GM23338 (cell line): ENCODE measurements around the gene MKKS. TPM values are rescaled to one million over a fixed set of nuclear protein-coding genes. Genes with fewer than 3 reads are reported as not detected.

Source experiments
- ATAC-seq: fragments of 200-7000 bp; cut with Tn5 transposase; 3 replicates; pipeline ENCODE4 v1.9.1; 2020
- DNase-seq: peaks from one replicate; pipeline ENCODE4 v3.0.0-alpha.2; 2015; ENCODE audit warnings: low spot score
- H2AFZ ChIP-seq: fragments of 200-600 bp; sonication (generic); 2 replicates; pipeline ENCODE4 v1.8.0; 2016; ENCODE audit warnings: antibody characterized with exemption, mild to moderate bottlenecking, moderate library complexity
- H3F3A ChIP-seq: fragments of 200-600 bp; sonication (generic); replicated peaks from 2 replicates; pipeline ENCODE4 v1.8.0; 2017; ENCODE audit warnings: antibody characterized with exemption, mixed run types, low read depth
- H3K27ac ChIP-seq: fragments of 200-600 bp; sonication (generic); 2 replicates; pipeline ENCODE4 v1.6.1; 2016; ENCODE audit warnings: low read depth
- H3K27me3 ChIP-seq: fragments of 200-600 bp; sonication (generic); 2 replicates; pipeline ENCODE4 v1.8.0; 2016; ENCODE audit warnings: mild to moderate bottlenecking, mixed run types, moderate library complexity; ENCODE audit not compliant: insufficient read depth
- H3K36me3 ChIP-seq: fragments of 200-600 bp; sonication (generic); 2 replicates; pipeline ENCODE4 v1.8.0; 2016; ENCODE audit warnings: mild to moderate bottlenecking; ENCODE audit not compliant: insufficient read depth
- H3K4me1 ChIP-seq: fragments of 200-600 bp; sonication (generic); 2 replicates; pipeline ENCODE4 v1.8.0; 2016; ENCODE audit warnings: mild to moderate bottlenecking, moderate library complexity; ENCODE audit not compliant: insufficient read depth
- H3K4me2 ChIP-seq: fragments of 200-600 bp; sonication (generic); 2 replicates; pipeline ENCODE4 v1.7.1; 2017; ENCODE audit warnings: mixed run types
- H3K4me3 ChIP-seq: fragments of 200-600 bp; sonication (generic); 2 replicates; pipeline ENCODE4 v1.6.1; 2016; ENCODE audit warnings: mixed run types
- H3K79me2 ChIP-seq: fragments of 200-600 bp; sonication (generic); replicated peaks from 2 replicates; pipeline ENCODE4 v1.8.0; 2017; ENCODE audit warnings: mild to moderate bottlenecking; ENCODE audit not compliant: insufficient read depth
- H3K9me2 ChIP-seq: fragments of 200-600 bp; sonication (generic); 2 replicates; pipeline ENCODE4 v1.8.0; 2017; ENCODE audit not compliant: insufficient read depth
- H4K20me1 ChIP-seq: fragments of 200-600 bp; sonication (generic); replicated peaks from 2 replicates; pipeline ENCODE4 v1.8.0; 2017; ENCODE audit warnings: mild to moderate bottlenecking; ENCODE audit not compliant: insufficient read depth
- H3K27ac Mint-ChIP-seq: 2 replicates; pipeline ENCODE4 v1.8.0; 2020; ENCODE audit warnings: inconsistent platforms, mild to moderate bottlenecking, moderate library complexity, mixed read lengths
- H3K27me3 Mint-ChIP-seq: 3 replicates; pipeline ENCODE4 v1.8.0; 2022; ENCODE audit warnings: low read depth, mild to moderate bottlenecking, moderate library complexity, mixed read lengths, inconsistent platforms; ENCODE audit not compliant: insufficient read depth, poor library complexity
- H3K36me3 Mint-ChIP-seq: 3 replicates; pipeline ENCODE4 v1.8.0; 2021; ENCODE audit warnings: low read depth, mild to moderate bottlenecking, inconsistent platforms, moderate library complexity, mixed read lengths
- H3K4me1 Mint-ChIP-seq: 3 replicates; pipeline ENCODE4 v1.8.0; 2020; ENCODE audit warnings: mild to moderate bottlenecking, inconsistent platforms, mixed read lengths
- H3K4me3 Mint-ChIP-seq: 3 replicates; pipeline ENCODE4 v1.8.0; 2021; ENCODE audit warnings: moderate library complexity, mild to moderate bottlenecking, inconsistent platforms, mixed read lengths
- H3K9me3 Mint-ChIP-seq: 3 replicates; pipeline ENCODE4 v1.8.0; 2020; ENCODE audit warnings: moderate library complexity, mild to moderate bottlenecking, inconsistent platforms, mixed read lengths
- CREB1 ChIP-seq: fragments of 250-450 bp; sonication (Bioruptor Pico); IDR thresholded peaks from 2 replicates; pipeline ENCODE4 v1.5.0; 2020; ENCODE audit warnings: low read depth, mild to moderate bottlenecking, moderate library complexity
- EZH2 ChIP-seq: fragments of 200-600 bp; sonication (generic); IDR thresholded peaks from one replicate; pipeline ENCODE4 v1.8.0; 2017; ENCODE audit warnings: antibody characterized with exemption, mild to moderate bottlenecking, low read depth; ENCODE audit not compliant: unreplicated experiment
- EZH2phosphoT487 ChIP-seq: fragments of 200-600 bp; sonication (generic); IDR thresholded peaks from one replicate; pipeline ENCODE4 v1.8.1; 2018; ENCODE audit warnings: antibody characterized with exemption; ENCODE audit not compliant: unreplicated experiment
- JUNB ChIP-seq: IDR thresholded peaks from one replicate; pipeline ENCODE4 v1.6.1; 2016; ENCODE audit warnings: antibody characterized with exemption; ENCODE audit not compliant: unreplicated experiment
- NANOG ChIP-seq: IDR thresholded peaks from 2 replicates; pipeline ENCODE4 v1.6.1; 2016; ENCODE audit warnings: antibody characterized with exemption, borderline replicate concordance
- POLR2AphosphoS5 ChIP-seq: IDR thresholded peaks from 2 replicates; pipeline ENCODE4 v1.6.1; 2016; ENCODE audit warnings: antibody characterized with exemption, low read depth
- STAT1 ChIP-seq: IDR thresholded peaks from one replicate; pipeline ENCODE4 v1.6.1; 2016; ENCODE audit warnings: antibody characterized with exemption; ENCODE audit not compliant: unreplicated experiment
- ZNF114 ChIP-seq: fragments of 250-450 bp; sonication (Bioruptor Pico); IDR thresholded peaks from 2 replicates; pipeline ENCODE4 v1.5.0; 2020; ENCODE audit warnings: mild to moderate bottlenecking, moderate library complexity
- ZNF331 ChIP-seq: fragments of 250-450 bp; sonication (Bioruptor Pico); IDR thresholded peaks from 2 replicates; pipeline ENCODE4 v1.5.0; 2020; ENCODE audit warnings: low read depth, mild to moderate bottlenecking, moderate library complexity
- polyA plus RNA-seq: library from polyadenylated mRNA; unstranded; fragments of >200 nt; fragmentation: Nextera tagmentation; extraction: Ambion mirVana; gene quantifications from 2 replicates; pipeline ENCODE4 v1.2.1, GENCODE V29; 2016
- total RNA-seq: library from RNA; depleted of rRNA; stranded (reverse); fragments of >200 nt; shearing (Covaris generic); gene quantifications from 2 replicates; pipeline ENCODE4 v1.2.3, GENCODE V29; 2014
- TF ChIP-seq, protein P1 (sequence below): fragments of 250-450 bp; sonication (Bioruptor Pico); IDR thresholded peaks from 2 replicates; pipeline ENCODE4 v1.5.0; 2020; ENCODE audit warnings: mild to moderate bottlenecking, moderate library complexity
- TF ChIP-seq, protein P2 (sequence below): IDR thresholded peaks from 2 replicates; pipeline ENCODE4 v1.6.1; 2016; ENCODE audit warnings: antibody characterized with exemption
- TF ChIP-seq, protein P3 (sequence below): IDR thresholded peaks from one replicate; pipeline ENCODE4 v1.6.1; 2018; ENCODE audit warnings: antibody characterized with exemption; ENCODE audit not compliant: unreplicated experiment
- TF ChIP-seq, protein P4 (sequence below), 2 experiments: fragments of 200-600 bp in 1 of 2; sonication (generic) in 1 of 2; conservative IDR thresholded peaks; 2 replicates each; pipeline versions ENCODE4 v1.5.1 to v1.6.1; 2016 to 2017; ENCODE audit warnings: antibody characterized with exemption in 2 of 2, low read depth in 2 of 2, mild to moderate bottlenecking in 2 of 2, moderate library complexity in 1 of 2

MKKS gene
- total and polyA plus RNA-seq, 2 experiments from 2014 or later: 13.4 to 16.7 TPM

DNA sequence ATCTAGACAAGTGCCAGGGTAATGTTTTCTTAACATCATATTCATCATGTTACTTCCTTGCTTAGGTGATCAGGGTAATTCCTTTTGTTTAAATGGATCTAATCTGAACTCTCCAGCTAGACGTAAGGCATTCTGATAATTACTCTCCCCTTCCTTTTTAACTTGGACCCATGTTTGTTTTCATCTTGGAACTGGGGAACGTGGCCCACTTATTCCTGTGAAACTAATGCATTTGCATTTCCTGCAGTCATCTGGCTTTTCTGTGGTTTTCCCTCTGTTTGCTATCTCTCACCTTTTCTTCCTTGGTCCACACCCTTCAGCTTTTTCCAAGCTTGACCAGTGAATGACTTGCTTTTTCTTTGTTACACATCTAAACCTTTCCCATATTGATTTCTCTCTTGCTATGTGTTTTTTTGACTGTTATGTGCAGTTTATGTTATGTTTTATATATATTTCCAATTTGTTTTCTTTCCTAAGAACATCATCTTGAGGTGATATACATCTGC lies 34.4 kb upstream of the MKKS start:
- H3K9me3 Mint-ChIP-seq: peaks cover 6% of the 10 kb centered on the region; the same call in 2 of the 3 replicates
- Histone ChIP-seq H3K36me3 (no peaks in the 10 kb centered on the region), H3K79me2 (peaks cover 13% of the 10 kb centered on the region), H3K4me2 (peak overlapping the region; percentile 59), H3K4me1 (peaks cover 71% of the 10 kb centered on the region), H3K27ac (peak overlapping the region; percentile 2; the same call in 1 of the 2 replicates), H3K4me3 (no peak overlapping the region), H3K27me3 (no peaks in the 10 kb centered on the region), H2AFZ (no peak overlapping the region), H3F3A (no peaks in the 10 kb centered on the region), H3K9me2 (no peaks in the 10 kb centered on the region), H4K20me1 (no peaks in the 10 kb centered on the region; the same call in 1 of the 2 replicates)
- H3K4me1 Mint-ChIP-seq: peaks cover 76% of the 10 kb centered on the region
- H3K4me3 Mint-ChIP-seq: no peak overlapping the region
- no peak for DNase-seq
- H3K27ac Mint-ChIP-seq: peak overlapping the region; percentile 33
- ATAC-seq: no peak
- peaks cover 11% of the 10 kb centered on the region for H3K36me3 Mint-ChIP-seq
- peaks cover 2% of the 10 kb centered on the region for H3K27me3 Mint-ChIP-seq
- TF ChIP-seq ZNF114 (CRISPR knock-in tag) (no peak), EZH2 (no peak), JUNB (no peak), ZNF331 (CRISPR knock-in tag) (no peak), CREB1 (CRISPR knock-in tag) (no peak), POLR2AphosphoS5 (no peak), NANOG (no peak), STAT1 (no peak), EZH2phosphoT487 (no peak)
- TF ChIP-seq, protein P1, sequence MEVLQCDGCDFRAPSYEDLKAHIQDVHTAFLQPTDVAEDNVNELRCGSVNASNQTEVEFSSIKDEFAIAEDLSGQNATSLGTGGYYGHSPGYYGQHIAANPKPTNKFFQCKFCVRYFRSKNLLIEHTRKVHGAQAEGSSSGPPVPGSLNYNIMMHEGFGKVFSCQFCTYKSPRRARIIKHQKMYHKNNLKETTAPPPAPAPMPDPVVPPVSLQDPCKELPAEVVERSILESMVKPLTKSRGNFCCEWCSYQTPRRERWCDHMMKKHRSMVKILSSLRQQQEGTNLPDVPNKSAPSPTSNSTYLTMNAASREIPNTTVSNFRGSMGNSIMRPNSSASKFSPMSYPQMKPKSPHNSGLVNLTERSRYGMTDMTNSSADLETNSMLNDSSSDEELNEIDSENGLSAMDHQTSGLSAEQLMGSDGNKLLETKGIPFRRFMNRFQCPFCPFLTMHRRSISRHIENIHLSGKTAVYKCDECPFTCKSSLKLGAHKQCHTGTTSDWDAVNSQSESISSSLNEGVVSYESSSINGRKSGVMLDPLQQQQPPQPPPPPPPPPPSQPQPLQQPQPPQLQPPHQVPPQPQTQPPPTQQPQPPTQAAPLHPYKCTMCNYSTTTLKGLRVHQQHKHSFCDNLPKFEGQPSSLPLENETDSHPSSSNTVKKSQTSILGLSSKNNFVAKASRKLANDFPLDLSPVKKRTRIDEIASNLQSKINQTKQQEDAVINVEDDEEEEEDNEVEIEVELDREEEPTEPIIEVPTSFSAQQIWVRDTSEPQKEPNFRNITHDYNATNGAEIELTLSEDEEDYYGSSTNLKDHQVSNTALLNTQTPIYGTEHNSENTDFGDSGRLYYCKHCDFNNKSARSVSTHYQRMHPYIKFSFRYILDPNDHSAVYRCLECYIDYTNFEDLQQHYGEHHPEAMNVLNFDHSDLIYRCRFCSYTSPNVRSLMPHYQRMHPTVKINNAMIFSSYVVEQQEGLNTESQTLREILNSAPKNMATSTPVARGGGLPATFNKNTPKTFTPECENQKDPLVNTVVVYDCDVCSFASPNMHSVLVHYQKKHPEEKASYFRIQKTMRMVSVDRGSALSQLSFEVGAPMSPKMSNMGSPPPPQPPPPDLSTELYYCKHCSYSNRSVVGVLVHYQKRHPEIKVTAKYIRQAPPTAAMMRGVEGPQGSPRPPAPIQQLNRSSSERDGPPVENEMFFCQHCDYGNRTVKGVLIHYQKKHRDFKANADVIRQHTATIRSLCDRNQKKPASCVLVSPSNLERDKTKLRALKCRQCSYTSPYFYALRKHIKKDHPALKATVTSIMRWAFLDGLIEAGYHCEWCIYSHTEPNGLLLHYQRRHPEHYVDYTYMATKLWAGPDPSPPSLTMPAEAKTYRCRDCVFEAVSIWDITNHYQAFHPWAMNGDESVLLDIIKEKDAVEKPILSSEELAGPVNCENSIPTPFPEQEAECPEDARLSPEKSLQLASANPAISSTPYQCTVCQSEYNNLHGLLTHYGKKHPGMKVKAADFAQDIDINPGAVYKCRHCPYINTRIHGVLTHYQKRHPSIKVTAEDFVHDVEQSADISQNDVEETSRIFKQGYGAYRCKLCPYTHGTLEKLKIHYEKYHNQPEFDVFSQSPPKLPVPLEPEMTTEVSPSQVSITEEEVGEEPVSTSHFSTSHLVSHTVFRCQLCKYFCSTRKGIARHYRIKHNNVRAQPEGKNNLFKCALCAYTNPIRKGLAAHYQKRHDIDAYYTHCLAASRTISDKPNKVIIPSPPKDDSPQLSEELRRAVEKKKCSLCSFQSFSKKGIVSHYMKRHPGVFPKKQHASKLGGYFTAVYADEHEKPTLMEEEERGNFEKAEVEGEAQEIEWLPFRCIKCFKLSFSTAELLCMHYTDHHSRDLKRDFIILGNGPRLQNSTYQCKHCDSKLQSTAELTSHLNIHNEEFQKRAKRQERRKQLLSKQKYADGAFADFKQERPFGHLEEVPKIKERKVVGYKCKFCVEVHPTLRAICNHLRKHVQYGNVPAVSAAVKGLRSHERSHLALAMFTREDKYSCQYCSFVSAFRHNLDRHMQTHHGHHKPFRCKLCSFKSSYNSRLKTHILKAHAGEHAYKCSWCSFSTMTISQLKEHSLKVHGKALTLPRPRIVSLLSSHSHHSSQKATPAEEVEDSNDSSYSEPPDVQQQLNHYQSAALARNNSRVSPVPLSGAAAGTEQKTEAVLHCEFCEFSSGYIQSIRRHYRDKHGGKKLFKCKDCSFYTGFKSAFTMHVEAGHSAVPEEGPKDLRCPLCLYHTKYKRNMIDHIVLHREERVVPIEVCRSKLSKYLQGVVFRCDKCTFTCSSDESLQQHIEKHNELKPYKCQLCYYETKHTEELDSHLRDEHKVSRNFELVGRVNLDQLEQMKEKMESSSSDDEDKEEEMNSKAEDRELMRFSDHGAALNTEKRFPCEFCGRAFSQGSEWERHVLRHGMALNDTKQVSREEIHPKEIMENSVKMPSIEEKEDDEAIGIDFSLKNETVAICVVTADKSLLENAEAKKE: no peak
- TF ChIP-seq, protein P2, sequence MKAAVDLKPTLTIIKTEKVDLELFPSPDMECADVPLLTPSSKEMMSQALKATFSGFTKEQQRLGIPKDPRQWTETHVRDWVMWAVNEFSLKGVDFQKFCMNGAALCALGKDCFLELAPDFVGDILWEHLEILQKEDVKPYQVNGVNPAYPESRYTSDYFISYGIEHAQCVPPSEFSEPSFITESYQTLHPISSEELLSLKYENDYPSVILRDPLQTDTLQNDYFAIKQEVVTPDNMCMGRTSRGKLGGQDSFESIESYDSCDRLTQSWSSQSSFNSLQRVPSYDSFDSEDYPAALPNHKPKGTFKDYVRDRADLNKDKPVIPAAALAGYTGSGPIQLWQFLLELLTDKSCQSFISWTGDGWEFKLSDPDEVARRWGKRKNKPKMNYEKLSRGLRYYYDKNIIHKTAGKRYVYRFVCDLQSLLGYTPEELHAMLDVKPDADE: no peak
- TF ChIP-seq, protein P3, sequence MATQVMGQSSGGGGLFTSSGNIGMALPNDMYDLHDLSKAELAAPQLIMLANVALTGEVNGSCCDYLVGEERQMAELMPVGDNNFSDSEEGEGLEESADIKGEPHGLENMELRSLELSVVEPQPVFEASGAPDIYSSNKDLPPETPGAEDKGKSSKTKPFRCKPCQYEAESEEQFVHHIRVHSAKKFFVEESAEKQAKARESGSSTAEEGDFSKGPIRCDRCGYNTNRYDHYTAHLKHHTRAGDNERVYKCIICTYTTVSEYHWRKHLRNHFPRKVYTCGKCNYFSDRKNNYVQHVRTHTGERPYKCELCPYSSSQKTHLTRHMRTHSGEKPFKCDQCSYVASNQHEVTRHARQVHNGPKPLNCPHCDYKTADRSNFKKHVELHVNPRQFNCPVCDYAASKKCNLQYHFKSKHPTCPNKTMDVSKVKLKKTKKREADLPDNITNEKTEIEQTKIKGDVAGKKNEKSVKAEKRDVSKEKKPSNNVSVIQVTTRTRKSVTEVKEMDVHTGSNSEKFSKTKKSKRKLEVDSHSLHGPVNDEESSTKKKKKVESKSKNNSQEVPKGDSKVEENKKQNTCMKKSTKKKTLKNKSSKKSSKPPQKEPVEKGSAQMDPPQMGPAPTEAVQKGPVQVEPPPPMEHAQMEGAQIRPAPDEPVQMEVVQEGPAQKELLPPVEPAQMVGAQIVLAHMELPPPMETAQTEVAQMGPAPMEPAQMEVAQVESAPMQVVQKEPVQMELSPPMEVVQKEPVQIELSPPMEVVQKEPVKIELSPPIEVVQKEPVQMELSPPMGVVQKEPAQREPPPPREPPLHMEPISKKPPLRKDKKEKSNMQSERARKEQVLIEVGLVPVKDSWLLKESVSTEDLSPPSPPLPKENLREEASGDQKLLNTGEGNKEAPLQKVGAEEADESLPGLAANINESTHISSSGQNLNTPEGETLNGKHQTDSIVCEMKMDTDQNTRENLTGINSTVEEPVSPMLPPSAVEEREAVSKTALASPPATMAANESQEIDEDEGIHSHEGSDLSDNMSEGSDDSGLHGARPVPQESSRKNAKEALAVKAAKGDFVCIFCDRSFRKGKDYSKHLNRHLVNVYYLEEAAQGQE: no peak
- TF ChIP-seq, protein P4, sequence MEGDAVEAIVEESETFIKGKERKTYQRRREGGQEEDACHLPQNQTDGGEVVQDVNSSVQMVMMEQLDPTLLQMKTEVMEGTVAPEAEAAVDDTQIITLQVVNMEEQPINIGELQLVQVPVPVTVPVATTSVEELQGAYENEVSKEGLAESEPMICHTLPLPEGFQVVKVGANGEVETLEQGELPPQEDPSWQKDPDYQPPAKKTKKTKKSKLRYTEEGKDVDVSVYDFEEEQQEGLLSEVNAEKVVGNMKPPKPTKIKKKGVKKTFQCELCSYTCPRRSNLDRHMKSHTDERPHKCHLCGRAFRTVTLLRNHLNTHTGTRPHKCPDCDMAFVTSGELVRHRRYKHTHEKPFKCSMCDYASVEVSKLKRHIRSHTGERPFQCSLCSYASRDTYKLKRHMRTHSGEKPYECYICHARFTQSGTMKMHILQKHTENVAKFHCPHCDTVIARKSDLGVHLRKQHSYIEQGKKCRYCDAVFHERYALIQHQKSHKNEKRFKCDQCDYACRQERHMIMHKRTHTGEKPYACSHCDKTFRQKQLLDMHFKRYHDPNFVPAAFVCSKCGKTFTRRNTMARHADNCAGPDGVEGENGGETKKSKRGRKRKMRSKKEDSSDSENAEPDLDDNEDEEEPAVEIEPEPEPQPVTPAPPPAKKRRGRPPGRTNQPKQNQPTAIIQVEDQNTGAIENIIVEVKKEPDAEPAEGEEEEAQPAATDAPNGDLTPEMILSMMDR (conservative IDR thresholded peaks at IDR 0.05; ENCODE audit: low read depth in 2 of 2): no peak
